ENCODE measurements around the gene KCNG4. TPM values are rescaled to one million over a fixed set of nuclear protein-coding genes. Genes with fewer than 3 reads are reported as not detected.

KCNG4 gene
- total and polyA plus RNA-seq, 7 experiments from 2014 or later: not detected

- CTCF ChIA-PET: interaction anchor here (0.7 kb wide), 1 partner anchor 126 kb away, joined by 3 read pairs; no protein-coding TSS in a partner anchor
These were observed 7.8 kb downstream of the KCNG4 start for GRCh38 chr16:84232060-84232459.

GRCh38 chr16:84229471-84229870 is 10.3 kb downstream of the KCNG4 start:
- no peak for ATAC-seq

More at GRCh38 chr16:84232060-84232459, 7.8 kb downstream of the KCNG4 start:
- H3K27ac ChIP-seq (ENCODE audit: low read depth, low read length): no peak overlapping the region
- H3K27me3 Mint-ChIP-seq: peaks cover 4 to 29% (median 10%) of the 10 kb centered on the region in 5 donors
- H3K27ac Mint-ChIP-seq: no peak overlapping the region
- POLR2A ChIA-PET: no interaction called here
- no peaks in the 10 kb centered on the region for H3K4me1 Mint-ChIP-seq
- intact Hi-C loops (cut with micrococcal nuclease): no loop called here
- H3K4me3 ChIP-seq (ENCODE audit: low read length): no peak overlapping the region
- H3K27me3 ChIP-seq (ENCODE audit: control insufficient read depth in 2 of 2, insufficient read depth in 2 of 2, low read length in 2 of 2): no peaks in the 10 kb centered on the region
- no peaks in the 10 kb centered on the region for H3K9me3 ChIP-seq (ENCODE audit: control insufficient read depth in 2 of 3, low read length in 3 of 3)
- ATAC-seq (no peak), DNase-seq (no peak)
- H3K36me3 ChIP-seq (ENCODE audit: control insufficient read depth in 2 of 3, insufficient read depth in 3 of 3, low read length in 3 of 3): no peaks in the 10 kb centered on the region
- H3K9me3 Mint-ChIP-seq: peaks cover 0 to 3% (median 0%) of the 10 kb centered on the region in 11 donors
- no peaks in the 10 kb centered on the region for H3K4me1 ChIP-seq (ENCODE audit: control insufficient read depth in 2 of 2, insufficient read depth in 2 of 2, low read length in 2 of 2)
- H3K4me3 Mint-ChIP-seq: no peak overlapping the region
- H3K36me3 Mint-ChIP-seq: no peaks in the 10 kb centered on the region

DNA sequence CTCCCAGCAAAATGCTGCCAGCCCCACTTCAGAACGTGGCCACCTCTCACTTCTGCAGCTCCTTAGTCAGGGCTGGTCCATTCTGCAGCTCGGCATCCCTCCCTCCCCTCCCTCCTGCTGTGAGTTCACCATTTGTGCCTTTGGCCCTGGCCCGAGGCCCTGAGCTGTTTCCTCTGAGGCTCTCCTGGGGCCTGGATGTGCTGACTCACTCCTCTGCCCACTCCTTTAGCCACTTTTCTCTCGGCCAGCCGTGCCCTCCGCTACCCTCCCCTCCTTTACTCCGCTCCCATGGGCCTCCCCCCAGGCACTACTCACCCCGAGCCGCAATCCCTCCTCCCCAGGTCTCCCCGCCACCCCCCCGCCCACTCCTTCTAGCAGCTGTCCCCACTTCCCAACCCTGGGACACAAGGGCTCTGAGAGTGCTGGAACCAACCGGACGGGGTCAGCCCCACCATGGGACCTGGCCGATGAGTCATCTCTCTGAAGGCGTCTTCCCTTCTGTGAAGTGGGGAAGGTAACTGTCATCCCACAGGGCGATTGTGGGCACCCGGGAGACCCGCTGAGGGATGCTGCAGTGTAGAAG is 11.5 kb downstream of the KCNG4 start:
- POLR2A ChIA-PET: no interaction called here
- Mint-ChIP-seq H3K4me1 (no peaks in the 10 kb centered on the region), H3K27me3 (peaks cover 4 to 30% (median 16%) of the 10 kb centered on the region in 5 donors), H3K27ac (no peak overlapping the region), H3K4me3 (no peak overlapping the region), H3K36me3 (no peaks in the 10 kb centered on the region), H3K9me3 (peaks cover 0 to 3% (median 0%) of the 10 kb centered on the region in 11 donors)
- H3K36me3 ChIP-seq (ENCODE audit: control insufficient read depth in 2 of 3, insufficient read depth in 3 of 3, low read length in 3 of 3): no peaks in the 10 kb centered on the region
- no peak overlapping the region for H3K4me3 ChIP-seq (ENCODE audit: low read length)
- H3K27ac ChIP-seq (ENCODE audit: low read depth, low read length): no peak overlapping the region
- intact Hi-C loops (cut with micrococcal nuclease): no loop called here
- H3K4me1 ChIP-seq (ENCODE audit: control insufficient read depth in 2 of 2, insufficient read depth in 2 of 2, low read length in 2 of 2): no peaks in the 10 kb centered on the region
- no peaks in the 10 kb centered on the region for H3K27me3 ChIP-seq (ENCODE audit: control insufficient read depth in 2 of 2, insufficient read depth in 2 of 2, low read length in 2 of 2)
- DNase-seq: no peak
- peak; percentile 29 for ATAC-seq
- H3K9me3 ChIP-seq (ENCODE audit: control insufficient read depth in 2 of 3, low read length in 3 of 3): no peaks in the 10 kb centered on the region
- CTCF ChIA-PET: no interaction called here

More at GRCh38 chr16:84229471-84229870, 10.3 kb downstream of the KCNG4 start:
- ChIA-PET POLR2A (no interaction called here), CTCF (no interaction called here)
- no peak overlapping the region for H3K27ac ChIP-seq (ENCODE audit: low read depth, low read length)
- Mint-ChIP-seq H3K9me3 (peaks cover 0 to 3% (median 0%) of the 10 kb centered on the region in 11 donors), H3K36me3 (no peaks in the 10 kb centered on the region), H3K27me3 (peaks cover 4 to 39% (median 21%) of the 10 kb centered on the region in 5 donors), H3K4me1 (no peaks in the 10 kb centered on the region), H3K4me3 (no peak overlapping the region), H3K27ac (no peak overlapping the region)
- no peaks in the 10 kb centered on the region for H3K9me3 ChIP-seq (ENCODE audit: control insufficient read depth in 2 of 3, low read length in 3 of 3)
- DNase-seq: no peak
- no peaks in the 10 kb centered on the region for H3K36me3 ChIP-seq (ENCODE audit: control insufficient read depth in 2 of 3, insufficient read depth in 3 of 3, low read length in 3 of 3)
- H3K27me3 ChIP-seq (ENCODE audit: control insufficient read depth in 2 of 2, insufficient read depth in 2 of 2, low read length in 2 of 2): no peaks in the 10 kb centered on the region
- no peaks in the 10 kb centered on the region for H3K4me1 ChIP-seq (ENCODE audit: control insufficient read depth in 2 of 2, insufficient read depth in 2 of 2, low read length in 2 of 2)
- no peak overlapping the region for H3K4me3 ChIP-seq (ENCODE audit: low read length)
- intact Hi-C loops (cut with micrococcal nuclease): no loop called here

DNA sequence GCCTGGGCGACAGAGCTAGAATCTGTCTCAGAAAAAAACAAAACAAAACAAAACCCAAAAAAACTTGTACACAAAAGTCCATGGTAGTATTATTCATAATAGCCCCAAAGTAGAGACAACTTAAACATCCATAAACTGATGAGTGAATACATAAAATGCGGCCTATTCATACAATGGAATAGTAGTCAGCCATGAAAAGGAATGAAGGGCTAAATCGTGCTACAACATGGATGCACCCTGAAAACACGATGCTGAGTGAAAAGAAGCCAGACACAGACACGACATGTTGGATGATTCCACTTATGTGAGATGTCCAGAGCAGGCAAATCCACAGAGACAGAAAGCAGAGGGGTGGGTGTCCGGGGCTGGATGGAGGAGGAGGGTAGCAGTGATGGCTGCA is 12.3 kb downstream of the KCNG4 start:
- no peak overlapping the region for H3K4me3 Mint-ChIP-seq
- Histone ChIP-seq H3K27me3 (ENCODE audit: control insufficient read depth in 2 of 2, insufficient read depth in 2 of 2, low read length in 2 of 2) (no peaks in the 10 kb centered on the region), H3K9me3 (ENCODE audit: control insufficient read depth in 2 of 3, low read length in 3 of 3) (no peaks in the 10 kb centered on the region), H3K4me3 (ENCODE audit: low read length) (no peak overlapping the region), H3K27ac (ENCODE audit: low read depth, low read length) (no peak overlapping the region), H3K36me3 (ENCODE audit: control insufficient read depth in 2 of 3, insufficient read depth in 3 of 3, low read length in 3 of 3) (no peaks in the 10 kb centered on the region), H3K4me1 (ENCODE audit: control insufficient read depth in 2 of 2, insufficient read depth in 2 of 2, low read length in 2 of 2) (no peaks in the 10 kb centered on the region)
- no peaks in the 10 kb centered on the region for H3K4me1 Mint-ChIP-seq
- peaks cover 4 to 30% (median 16%) of the 10 kb centered on the region in 5 donors for H3K27me3 Mint-ChIP-seq
- CTCF ChIA-PET: no interaction called here
- H3K9me3 Mint-ChIP-seq: peaks cover 0 to 3% (median 0%) of the 10 kb centered on the region in 11 donors
- DNase-seq: no peak
- H3K27ac Mint-ChIP-seq: no peak overlapping the region
- intact Hi-C loops (cut with micrococcal nuclease): no loop called here
- POLR2A ChIA-PET: no interaction called here
- no peak for ATAC-seq
- no peaks in the 10 kb centered on the region for H3K36me3 Mint-ChIP-seq

DNA sequence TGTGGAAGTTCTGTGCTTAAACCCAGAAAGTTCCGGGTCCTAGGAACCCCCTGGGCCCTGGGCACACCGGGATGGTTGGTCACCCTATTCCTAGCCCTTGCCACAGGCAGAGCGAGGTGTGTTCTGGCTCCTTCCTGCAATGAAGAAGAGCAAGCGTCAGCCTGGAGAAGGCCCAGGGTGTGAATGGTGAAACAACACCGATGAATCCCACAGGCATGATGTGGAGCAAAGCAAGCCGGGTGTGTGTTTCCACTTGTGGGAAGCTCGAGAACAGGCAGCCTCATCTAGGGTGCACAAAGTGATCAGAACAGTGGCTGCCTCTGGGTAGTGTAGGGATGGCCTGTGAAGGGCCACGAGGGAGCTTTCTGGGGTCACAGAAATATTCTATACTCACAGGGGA is 13.8 kb downstream of the KCNG4 start:
- no peak for ATAC-seq
- H3K4me1 ChIP-seq (ENCODE audit: control insufficient read depth in 2 of 2, insufficient read depth in 2 of 2, low read length in 2 of 2): no peaks in the 10 kb centered on the region
- POLR2A ChIA-PET: no interaction called here

DNA sequence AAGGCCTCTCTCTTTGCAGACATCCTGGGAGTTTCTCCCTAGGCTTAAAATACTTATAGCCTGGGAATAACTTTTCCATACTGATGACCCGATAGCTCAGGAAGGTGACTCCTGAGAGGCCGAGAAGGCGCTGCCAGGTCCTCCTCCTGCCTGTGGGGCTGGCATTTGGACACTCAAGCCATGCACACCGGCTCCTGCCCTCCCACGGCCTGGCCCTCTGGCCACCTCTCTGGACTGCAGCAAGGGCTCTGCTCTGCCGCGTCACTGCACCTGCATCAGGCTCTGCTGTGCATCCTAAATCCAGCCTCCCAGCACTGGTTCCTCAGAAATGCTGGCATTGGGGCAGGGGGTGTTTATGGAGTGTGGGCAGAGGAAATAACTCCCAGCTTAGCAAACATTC is 14.2 kb downstream of the KCNG4 start:
- peaks cover 4 to 27% (median 16%) of the 10 kb centered on the region in 5 donors for H3K27me3 Mint-ChIP-seq
- no peaks in the 10 kb centered on the region for H3K4me1 Mint-ChIP-seq
- Histone ChIP-seq H3K4me3 (ENCODE audit: low read length) (no peak overlapping the region), H3K27ac (ENCODE audit: low read depth, low read length) (no peak overlapping the region), H3K36me3 (ENCODE audit: control insufficient read depth in 2 of 3, insufficient read depth in 3 of 3, low read length in 3 of 3) (no peaks in the 10 kb centered on the region), H3K27me3 (ENCODE audit: control insufficient read depth in 2 of 2, insufficient read depth in 2 of 2, low read length in 2 of 2) (no peaks in the 10 kb centered on the region), H3K4me1 (ENCODE audit: control insufficient read depth in 2 of 2, insufficient read depth in 2 of 2, low read length in 2 of 2) (no peaks in the 10 kb centered on the region), H3K9me3 (ENCODE audit: control insufficient read depth in 2 of 3, low read length in 3 of 3) (no peaks in the 10 kb centered on the region)
- intact Hi-C loops (cut with micrococcal nuclease): no loop called here
- no peaks in the 10 kb centered on the region for H3K9me3 Mint-ChIP-seq
- ATAC-seq: no peak
- H3K27ac Mint-ChIP-seq: no peak overlapping the region
- no peaks in the 10 kb centered on the region for H3K36me3 Mint-ChIP-seq
- ChIA-PET POLR2A (no interaction called here), CTCF (no interaction called here)
- no peak for DNase-seq
- H3K4me3 Mint-ChIP-seq: no peak overlapping the region

More for the DNA sequence above, 13.8 kb downstream of the KCNG4 start:
- H3K27me3 ChIP-seq (ENCODE audit: control insufficient read depth in 2 of 2, insufficient read depth in 2 of 2, low read length in 2 of 2): no peaks in the 10 kb centered on the region
- H3K27me3 Mint-ChIP-seq: peaks cover 4 to 28% (median 16%) of the 10 kb centered on the region in 5 donors
- H3K4me3 Mint-ChIP-seq: no peak overlapping the region
- no peak for DNase-seq
- H3K27ac Mint-ChIP-seq: no peak overlapping the region
- no peaks in the 10 kb centered on the region for H3K9me3 ChIP-seq (ENCODE audit: control insufficient read depth in 2 of 3, low read length in 3 of 3)
- H3K36me3 ChIP-seq (ENCODE audit: control insufficient read depth in 2 of 3, insufficient read depth in 3 of 3, low read length in 3 of 3): no peaks in the 10 kb centered on the region
- CTCF ChIA-PET: no interaction called here
- intact Hi-C loops (cut with micrococcal nuclease): no loop called here
- no peaks in the 10 kb centered on the region for H3K36me3 Mint-ChIP-seq
- no peak overlapping the region for H3K4me3 ChIP-seq (ENCODE audit: low read length)
- no peak overlapping the region for H3K27ac ChIP-seq (ENCODE audit: low read depth, low read length)
- peaks cover 0 to 3% (median 0%) of the 10 kb centered on the region in 11 donors for H3K9me3 Mint-ChIP-seq
- H3K4me1 Mint-ChIP-seq: no peaks in the 10 kb centered on the region

DNA sequence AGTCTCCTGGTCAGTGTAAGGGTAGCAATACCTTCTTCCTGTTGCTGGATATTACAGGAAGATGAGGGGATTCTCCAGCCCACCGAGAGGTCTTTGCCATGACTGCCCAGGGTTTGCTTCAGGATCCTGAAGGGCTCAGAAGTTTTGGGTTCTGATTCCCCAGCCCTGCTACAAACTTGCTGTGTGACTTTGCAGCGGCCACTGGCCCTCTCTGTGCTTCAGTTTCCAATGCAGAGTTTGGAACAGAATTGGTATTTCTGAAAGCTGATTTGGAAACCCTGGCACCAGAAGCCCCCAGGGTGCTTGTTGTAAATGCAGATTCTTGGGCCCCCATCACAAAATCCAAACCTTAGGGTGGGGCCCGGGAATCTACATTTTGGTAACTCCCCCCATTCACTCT is 14.7 kb downstream of the KCNG4 start:
- no peaks in the 10 kb centered on the region for H3K9me3 Mint-ChIP-seq
- ATAC-seq (no peak), DNase-seq (no peak)
- no peaks in the 10 kb centered on the region for H3K36me3 Mint-ChIP-seq
- peaks cover 4 to 27% (median 16%) of the 10 kb centered on the region in 5 donors for H3K27me3 Mint-ChIP-seq
- Histone ChIP-seq H3K4me3 (ENCODE audit: low read length) (no peak overlapping the region), H3K4me1 (ENCODE audit: control insufficient read depth in 2 of 2, insufficient read depth in 2 of 2, low read length in 2 of 2) (no peaks in the 10 kb centered on the region), H3K27me3 (ENCODE audit: control insufficient read depth in 2 of 2, insufficient read depth in 2 of 2, low read length in 2 of 2) (no peaks in the 10 kb centered on the region), H3K36me3 (ENCODE audit: control insufficient read depth in 2 of 3, insufficient read depth in 3 of 3, low read length in 3 of 3) (no peaks in the 10 kb centered on the region), H3K9me3 (ENCODE audit: control insufficient read depth in 2 of 3, low read length in 3 of 3) (no peaks in the 10 kb centered on the region), H3K27ac (ENCODE audit: low read depth, low read length) (no peak overlapping the region)
- intact Hi-C loops (cut with micrococcal nuclease): no loop called here
- ChIA-PET POLR2A (no interaction called here), CTCF (no interaction called here)
- no peak overlapping the region for H3K27ac Mint-ChIP-seq
- no peak overlapping the region for H3K4me3 Mint-ChIP-seq
- no peaks in the 10 kb centered on the region for H3K4me1 Mint-ChIP-seq

Data from naive thymus-derived CD4-positive, alpha-beta T cell (primary cell).